Tibial artery (tissue), 4 donors: Measurements from ENCODE around the gene ADAM33.

Experiments
- DNase-seq, 2 donors: peaks; one replicate each; pipeline ENCODE4 v3.0.0-alpha.2; 2019
- H3K27ac ChIP-seq, 2 donors: fragments of 200-600 bp; sonication (generic) in 1 of 2; 1 replicate in 1 of 2; 2 replicates in 1 of 2; pipeline ENCODE4 v1.5.1; 2018 to 2019; ENCODE audit warnings: mild to moderate bottlenecking in 1 of 2
- H3K27me3 ChIP-seq, 2 donors: fragments of 200-600 bp; sonication (generic) in 1 of 2; one replicate each; pipeline versions ENCODE4 v1.5.1 to v1.6.0; 2016 to 2019
- H3K36me3 ChIP-seq, 3 donors: fragments of 200-600 bp; sonication (generic) in 2 of 3; one replicate each; pipeline ENCODE4 v1.5.1; 2016 to 2019; ENCODE audit warnings: mild to moderate bottlenecking in 2 of 3
- H3K4me1 ChIP-seq, 4 donors: fragments of 200-600 bp; sonication (generic) in 2 of 4; 1 replicate in 3 of 4; 2 replicates in 1 of 4; pipeline ENCODE4 v1.5.1; 2016 to 2019
- H3K4me3 ChIP-seq, 2 donors: fragments of 200-600 bp; sonication (generic) in 1 of 2; 1 replicate in 1 of 2; 2 replicates in 1 of 2; pipeline ENCODE4 v1.5.1; 2018 to 2019; ENCODE audit warnings: mild to moderate bottlenecking in 2 of 2
- H3K9me3 ChIP-seq, 3 donors: fragments of 200-600 bp; sonication (generic) in 1 of 3; one replicate each; pipeline ENCODE4 v1.5.1; 2016 to 2019
- intact Hi-C: fragments of 100-400 bp; cut with DNase I; formaldehyde crosslinking; loops from one replicate; pipeline ENCODE4 v1.15.0; 2023; ENCODE audit warnings: low total_unique reads
- TF ChIP-seq, protein P1 (sequence below), 2 experiments: fragments of 200-600 bp in 1 of 2; fragments of 450-650 bp in 1 of 2; IDR thresholded peaks; one replicate each; pipeline ENCODE4 v1.5.1; 2017 to 2019; ENCODE audit warnings: antibody characterized with exemption in 2 of 2, mild to moderate bottlenecking in 1 of 2, moderate library complexity in 1 of 2

Gene ADAM33

DNA sequence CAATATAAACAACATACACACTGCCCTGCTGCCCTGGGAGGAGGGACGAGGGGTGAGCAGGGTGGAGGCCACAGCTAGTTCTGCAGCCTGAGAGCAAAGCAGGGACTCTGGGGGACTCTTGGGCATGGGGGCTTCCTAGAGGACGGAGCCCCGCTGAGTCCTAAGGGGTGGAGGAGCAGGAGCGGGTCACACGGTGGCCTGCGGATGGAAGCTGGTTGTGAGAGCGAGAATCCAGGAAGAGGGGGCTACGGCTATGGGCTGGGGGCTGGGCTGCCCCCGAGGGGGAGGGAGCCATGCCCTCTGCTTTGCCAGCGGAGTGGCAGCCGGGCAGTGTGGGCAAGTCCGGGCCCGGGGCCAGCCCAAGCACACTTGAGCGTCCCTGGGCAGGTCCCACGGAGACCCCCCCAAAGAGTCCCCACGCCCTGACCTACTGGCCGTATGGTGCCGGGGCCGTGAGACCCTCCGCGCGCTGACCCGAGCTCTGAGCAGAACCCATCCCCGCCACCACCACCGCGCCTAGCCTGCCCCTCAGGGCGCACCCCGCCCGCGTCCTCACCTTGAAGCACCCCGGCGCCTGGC lies 369 bp downstream of the ADAM33 start:
- peaks cover 0 to 62% (median 51%) of the 10 kb centered on the region in 4 donors for H3K4me1 ChIP-seq
- peak overlapping the region; percentile 61 to 84 for H3K4me3 ChIP-seq
- intact Hi-C loops = no loop called here
- H3K27ac ChIP-seq = peak overlapping the region; percentile 82 to 90
- no peak for DNase-seq
- H3K36me3 ChIP-seq = no peaks in the 10 kb centered on the region
- H3K27me3 ChIP-seq = no peaks in the 10 kb centered on the region
- H3K9me3 ChIP-seq = no peaks in the 10 kb centered on the region
- TF ChIP-seq, protein P1, sequence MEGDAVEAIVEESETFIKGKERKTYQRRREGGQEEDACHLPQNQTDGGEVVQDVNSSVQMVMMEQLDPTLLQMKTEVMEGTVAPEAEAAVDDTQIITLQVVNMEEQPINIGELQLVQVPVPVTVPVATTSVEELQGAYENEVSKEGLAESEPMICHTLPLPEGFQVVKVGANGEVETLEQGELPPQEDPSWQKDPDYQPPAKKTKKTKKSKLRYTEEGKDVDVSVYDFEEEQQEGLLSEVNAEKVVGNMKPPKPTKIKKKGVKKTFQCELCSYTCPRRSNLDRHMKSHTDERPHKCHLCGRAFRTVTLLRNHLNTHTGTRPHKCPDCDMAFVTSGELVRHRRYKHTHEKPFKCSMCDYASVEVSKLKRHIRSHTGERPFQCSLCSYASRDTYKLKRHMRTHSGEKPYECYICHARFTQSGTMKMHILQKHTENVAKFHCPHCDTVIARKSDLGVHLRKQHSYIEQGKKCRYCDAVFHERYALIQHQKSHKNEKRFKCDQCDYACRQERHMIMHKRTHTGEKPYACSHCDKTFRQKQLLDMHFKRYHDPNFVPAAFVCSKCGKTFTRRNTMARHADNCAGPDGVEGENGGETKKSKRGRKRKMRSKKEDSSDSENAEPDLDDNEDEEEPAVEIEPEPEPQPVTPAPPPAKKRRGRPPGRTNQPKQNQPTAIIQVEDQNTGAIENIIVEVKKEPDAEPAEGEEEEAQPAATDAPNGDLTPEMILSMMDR (IDR thresholded peaks at IDR 0.05) = no peak

DNA sequence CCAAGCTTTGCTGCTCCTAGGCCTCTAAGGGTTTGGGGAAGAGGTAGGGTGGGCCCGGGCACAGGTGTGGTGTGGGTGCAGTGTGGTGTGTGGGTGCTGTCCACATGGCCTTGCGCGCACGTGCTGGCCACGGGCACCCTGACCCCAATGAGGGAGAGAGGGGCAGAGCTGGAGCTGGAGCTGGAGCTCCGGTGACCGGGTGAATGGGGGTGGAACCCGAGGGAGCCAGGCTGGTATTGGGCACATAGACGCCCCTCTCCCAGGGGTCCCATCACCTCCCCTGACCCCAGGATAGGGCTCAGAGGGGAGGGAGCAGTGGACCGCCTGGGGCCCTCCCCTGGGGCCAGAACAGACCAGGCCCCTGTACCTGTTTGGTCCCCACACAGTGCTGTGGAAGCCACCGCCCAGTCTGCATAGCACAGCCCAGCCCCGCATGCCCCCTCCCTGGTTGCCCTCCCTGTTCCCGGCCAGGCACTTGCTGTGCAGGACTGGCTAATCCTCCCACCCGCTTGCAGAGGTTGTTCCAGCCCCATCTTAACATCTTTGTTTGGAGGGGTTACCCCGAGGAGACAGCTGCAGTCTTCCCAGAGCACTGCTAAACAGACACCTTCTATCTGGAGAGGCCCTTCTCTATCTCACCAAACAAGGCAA lies 984 bp downstream of the ADAM33 start:
- peaks cover 0 to 62% (median 48%) of the 10 kb centered on the region in 4 donors for H3K4me1 ChIP-seq
- intact Hi-C loops = no loop called here
- H3K27me3 ChIP-seq = no peaks in the 10 kb centered on the region
- H3K9me3 ChIP-seq = no peaks in the 10 kb centered on the region
- peak overlapping the region; percentile 82 to 90 for H3K27ac ChIP-seq
- TF ChIP-seq, protein P1 (IDR thresholded peaks at IDR 0.05) = no peak
- DNase-seq = no peak
- H3K4me3 ChIP-seq = peak overlapping the region; percentile 61 to 84
- no peaks in the 10 kb centered on the region for H3K36me3 ChIP-seq

DNA sequence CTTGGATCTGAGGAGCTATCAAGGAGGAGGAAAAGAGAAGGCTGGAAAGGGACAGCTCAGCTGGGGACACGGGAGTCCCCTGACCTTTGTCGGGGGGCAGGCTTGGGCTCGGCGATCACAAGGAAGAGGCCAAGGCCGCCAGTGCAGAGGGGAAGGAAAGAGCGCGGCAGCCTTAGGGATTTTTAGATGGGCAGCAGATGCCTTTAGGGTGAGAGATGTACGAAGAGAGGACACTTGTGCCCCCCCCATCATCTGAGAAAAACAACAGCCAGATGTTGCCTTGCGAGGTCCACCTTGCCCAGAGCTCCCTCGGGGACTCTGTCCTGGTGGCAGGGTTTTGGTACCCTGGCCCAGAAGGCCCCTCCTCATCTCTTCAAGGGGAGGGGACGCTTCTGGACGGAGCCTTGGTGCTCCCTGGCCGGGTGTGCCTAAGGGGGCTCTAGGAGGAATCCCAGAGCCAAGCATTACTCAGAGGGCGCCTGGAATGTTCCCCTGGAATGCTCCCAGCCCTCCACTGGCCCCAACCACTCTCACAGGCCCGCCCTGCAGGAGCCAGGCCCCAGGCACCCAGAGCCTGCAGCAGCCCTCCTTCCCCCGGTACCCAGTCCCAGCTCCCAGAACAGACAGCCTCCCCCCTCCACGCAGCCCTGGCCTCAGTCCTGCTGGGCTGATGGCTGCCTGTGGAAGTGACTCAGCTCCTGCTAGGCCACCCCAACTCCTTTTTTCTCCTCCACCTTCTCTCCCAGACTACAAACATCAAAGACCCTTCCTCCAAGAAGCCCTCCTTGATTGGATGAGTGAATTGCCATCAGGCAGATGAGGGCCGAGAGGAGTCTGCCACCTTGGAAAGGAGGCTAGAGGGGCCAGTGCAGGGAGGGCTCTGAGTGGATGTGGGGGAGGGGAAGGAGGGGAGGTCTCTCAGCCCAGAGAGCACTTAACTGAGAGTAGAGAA lies 1.8 kb downstream of the ADAM33 start:
- Histone ChIP-seq H3K4me1 (peaks cover 0 to 62% (median 48%) of the 10 kb centered on the region in 4 donors), H3K27ac (peak overlapping the region; percentile 82 to 90), H3K4me3 (peak overlapping the region; percentile 61 to 84), H3K9me3 (no peaks in the 10 kb centered on the region), H3K27me3 (no peaks in the 10 kb centered on the region), H3K36me3 (peaks cover 0 to 5% (median 3%) of the 10 kb centered on the region in 3 donors)
- TF ChIP-seq, protein P1 (IDR thresholded peaks at IDR 0.05) = no peak
- intact Hi-C loops = loop anchor here (5.0 to 10.0 kb wide), 2 partner anchors 97 to 165 kb away; partner anchors contain the start of gene MAVS
- DNase-seq = peak; percentile 76 to 87

DNA sequence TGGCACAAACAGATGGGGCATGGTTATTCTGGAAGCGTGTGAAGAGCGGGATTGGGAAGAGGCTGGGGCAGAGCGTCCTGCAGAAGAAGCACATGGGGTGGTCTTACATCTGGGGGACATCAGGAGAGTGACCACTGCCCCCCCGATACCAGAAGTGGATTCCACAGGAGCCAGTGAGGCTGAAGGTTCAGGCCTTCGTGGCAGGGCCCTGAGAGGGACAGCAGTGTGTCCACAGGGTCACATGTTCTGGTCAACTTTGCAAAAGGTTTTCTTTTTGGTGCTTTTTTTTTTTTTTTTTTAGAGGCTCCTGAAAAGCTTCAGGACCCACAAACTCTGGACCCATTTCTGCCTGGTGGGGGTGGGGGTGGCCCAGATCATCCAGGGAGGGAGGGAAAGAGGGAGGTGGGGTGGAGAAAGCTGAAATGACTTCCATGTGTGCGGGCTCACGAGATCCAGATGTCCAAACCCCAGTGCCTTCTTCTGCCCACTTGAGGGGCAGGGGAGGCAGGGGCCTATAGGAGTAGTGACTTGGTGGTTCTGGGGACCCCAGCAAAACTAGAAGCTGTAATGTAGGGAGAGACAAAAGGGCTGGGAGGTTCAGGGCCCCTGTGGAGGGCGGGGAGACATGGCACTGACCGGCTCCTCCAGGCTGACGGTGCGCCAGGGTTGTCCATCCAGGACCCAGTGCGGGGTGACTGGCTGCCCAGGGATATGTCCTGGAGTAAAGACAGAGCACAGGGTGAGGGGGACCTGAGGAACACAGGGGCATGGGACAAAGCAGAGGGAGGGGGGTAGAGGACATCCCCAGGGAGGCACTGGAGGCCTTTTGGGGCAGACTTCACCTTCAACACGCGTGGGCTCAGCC lies 2.7 kb downstream of the ADAM33 start:
- H3K4me3 ChIP-seq = peak overlapping the region in 1 of 2 donors; percentile 84
- H3K4me1 ChIP-seq = peaks cover 0 to 62% (median 48%) of the 10 kb centered on the region in 4 donors
- H3K36me3 ChIP-seq = peaks cover 0 to 12% (median 8%) of the 10 kb centered on the region in 3 donors
- H3K9me3 ChIP-seq = no peaks in the 10 kb centered on the region
- no peak for DNase-seq
- TF ChIP-seq, protein P1 (IDR thresholded peaks at IDR 0.05) = no peak
- intact Hi-C loops = loop anchor here (5.0 to 10.0 kb wide), 2 partner anchors 98 to 166 kb away; partner anchors contain the start of gene MAVS
- no peaks in the 10 kb centered on the region for H3K27me3 ChIP-seq
- H3K27ac ChIP-seq = peak overlapping the region; percentile 82 to 90
